GM23338 (cell line): ENCODE data around the gene UHRF1. TPM values are rescaled to one million over a fixed set of nuclear protein-coding genes. Genes with fewer than 3 reads are reported as not detected.

Source experiments
- ATAC-seq: fragments of 200-7000 bp; cut with Tn5 transposase; 3 replicates; pipeline ENCODE4 v1.9.1; 2020
- DNase-seq: peaks from one replicate; pipeline ENCODE4 v3.0.0-alpha.2; 2015; ENCODE audit warnings: low spot score
- H2AFZ ChIP-seq: fragments of 200-600 bp; sonication (generic); 2 replicates; pipeline ENCODE4 v1.8.0; 2016; ENCODE audit warnings: antibody characterized with exemption, mild to moderate bottlenecking, moderate library complexity
- H3F3A ChIP-seq: fragments of 200-600 bp; sonication (generic); replicated peaks from 2 replicates; pipeline ENCODE4 v1.8.0; 2017; ENCODE audit warnings: antibody characterized with exemption, mixed run types, low read depth
- H3K27ac ChIP-seq: fragments of 200-600 bp; sonication (generic); 2 replicates; pipeline ENCODE4 v1.6.1; 2016; ENCODE audit warnings: low read depth
- H3K27me3 ChIP-seq: fragments of 200-600 bp; sonication (generic); 2 replicates; pipeline ENCODE4 v1.8.0; 2016; ENCODE audit warnings: mild to moderate bottlenecking, mixed run types, moderate library complexity; ENCODE audit not compliant: insufficient read depth
- H3K36me3 ChIP-seq: fragments of 200-600 bp; sonication (generic); 2 replicates; pipeline ENCODE4 v1.8.0; 2016; ENCODE audit warnings: mild to moderate bottlenecking; ENCODE audit not compliant: insufficient read depth
- H3K4me1 ChIP-seq: fragments of 200-600 bp; sonication (generic); 2 replicates; pipeline ENCODE4 v1.8.0; 2016; ENCODE audit warnings: mild to moderate bottlenecking, moderate library complexity; ENCODE audit not compliant: insufficient read depth
- H3K4me2 ChIP-seq: fragments of 200-600 bp; sonication (generic); 2 replicates; pipeline ENCODE4 v1.7.1; 2017; ENCODE audit warnings: mixed run types
- H3K4me3 ChIP-seq: fragments of 200-600 bp; sonication (generic); 2 replicates; pipeline ENCODE4 v1.6.1; 2016; ENCODE audit warnings: mixed run types
- H3K79me2 ChIP-seq: fragments of 200-600 bp; sonication (generic); replicated peaks from 2 replicates; pipeline ENCODE4 v1.8.0; 2017; ENCODE audit warnings: mild to moderate bottlenecking; ENCODE audit not compliant: insufficient read depth
- H3K9me2 ChIP-seq: fragments of 200-600 bp; sonication (generic); 2 replicates; pipeline ENCODE4 v1.8.0; 2017; ENCODE audit not compliant: insufficient read depth
- H4K20me1 ChIP-seq: fragments of 200-600 bp; sonication (generic); replicated peaks from 2 replicates; pipeline ENCODE4 v1.8.0; 2017; ENCODE audit warnings: mild to moderate bottlenecking; ENCODE audit not compliant: insufficient read depth
- H3K27ac Mint-ChIP-seq: 2 replicates; pipeline ENCODE4 v1.8.0; 2020; ENCODE audit warnings: inconsistent platforms, mild to moderate bottlenecking, moderate library complexity, mixed read lengths
- H3K27me3 Mint-ChIP-seq: 3 replicates; pipeline ENCODE4 v1.8.0; 2022; ENCODE audit warnings: low read depth, mild to moderate bottlenecking, moderate library complexity, mixed read lengths, inconsistent platforms; ENCODE audit not compliant: insufficient read depth, poor library complexity
- H3K36me3 Mint-ChIP-seq: 3 replicates; pipeline ENCODE4 v1.8.0; 2021; ENCODE audit warnings: low read depth, mild to moderate bottlenecking, inconsistent platforms, moderate library complexity, mixed read lengths
- H3K4me1 Mint-ChIP-seq: 3 replicates; pipeline ENCODE4 v1.8.0; 2020; ENCODE audit warnings: mild to moderate bottlenecking, inconsistent platforms, mixed read lengths
- H3K4me3 Mint-ChIP-seq: 3 replicates; pipeline ENCODE4 v1.8.0; 2021; ENCODE audit warnings: moderate library complexity, mild to moderate bottlenecking, inconsistent platforms, mixed read lengths
- H3K9me3 Mint-ChIP-seq: 3 replicates; pipeline ENCODE4 v1.8.0; 2020; ENCODE audit warnings: moderate library complexity, mild to moderate bottlenecking, inconsistent platforms, mixed read lengths
- CREB1 ChIP-seq: fragments of 250-450 bp; sonication (Bioruptor Pico); IDR thresholded peaks from 2 replicates; pipeline ENCODE4 v1.5.0; 2020; ENCODE audit warnings: low read depth, mild to moderate bottlenecking, moderate library complexity
- CTCF ChIP-seq, 2 experiments: fragments of 200-600 bp in 1 of 2; sonication (generic) in 1 of 2; conservative IDR thresholded peaks; 2 replicates each; pipeline versions ENCODE4 v1.5.1 to v1.6.1; 2016 to 2017; ENCODE audit warnings: antibody characterized with exemption in 2 of 2, low read depth in 2 of 2, mild to moderate bottlenecking in 2 of 2, moderate library complexity in 1 of 2
- ETS1 ChIP-seq: IDR thresholded peaks from 2 replicates; pipeline ENCODE4 v1.6.1; 2016; ENCODE audit warnings: antibody characterized with exemption
- EZH2 ChIP-seq: fragments of 200-600 bp; sonication (generic); IDR thresholded peaks from one replicate; pipeline ENCODE4 v1.8.0; 2017; ENCODE audit warnings: antibody characterized with exemption, mild to moderate bottlenecking, low read depth; ENCODE audit not compliant: unreplicated experiment
- EZH2phosphoT487 ChIP-seq: fragments of 200-600 bp; sonication (generic); IDR thresholded peaks from one replicate; pipeline ENCODE4 v1.8.1; 2018; ENCODE audit warnings: antibody characterized with exemption; ENCODE audit not compliant: unreplicated experiment
- JUNB ChIP-seq: IDR thresholded peaks from one replicate; pipeline ENCODE4 v1.6.1; 2016; ENCODE audit warnings: antibody characterized with exemption; ENCODE audit not compliant: unreplicated experiment
- NANOG ChIP-seq: IDR thresholded peaks from 2 replicates; pipeline ENCODE4 v1.6.1; 2016; ENCODE audit warnings: antibody characterized with exemption, borderline replicate concordance
- POLR2AphosphoS5 ChIP-seq: IDR thresholded peaks from 2 replicates; pipeline ENCODE4 v1.6.1; 2016; ENCODE audit warnings: antibody characterized with exemption, low read depth
- REST ChIP-seq: IDR thresholded peaks from one replicate; pipeline ENCODE4 v1.6.1; 2018; ENCODE audit warnings: antibody characterized with exemption; ENCODE audit not compliant: unreplicated experiment
- STAT1 ChIP-seq: IDR thresholded peaks from one replicate; pipeline ENCODE4 v1.6.1; 2016; ENCODE audit warnings: antibody characterized with exemption; ENCODE audit not compliant: unreplicated experiment
- ZNF114 ChIP-seq: fragments of 250-450 bp; sonication (Bioruptor Pico); IDR thresholded peaks from 2 replicates; pipeline ENCODE4 v1.5.0; 2020; ENCODE audit warnings: mild to moderate bottlenecking, moderate library complexity
- ZNF331 ChIP-seq: fragments of 250-450 bp; sonication (Bioruptor Pico); IDR thresholded peaks from 2 replicates; pipeline ENCODE4 v1.5.0; 2020; ENCODE audit warnings: low read depth, mild to moderate bottlenecking, moderate library complexity
- ZNF462 ChIP-seq: fragments of 250-450 bp; sonication (Bioruptor Pico); IDR thresholded peaks from 2 replicates; pipeline ENCODE4 v1.5.0; 2020; ENCODE audit warnings: mild to moderate bottlenecking, moderate library complexity
- polyA plus RNA-seq: library from polyadenylated mRNA; unstranded; fragments of >200 nt; fragmentation: Nextera tagmentation; extraction: Ambion mirVana; gene quantifications from 2 replicates; pipeline ENCODE4 v1.2.1, GENCODE V29; 2016
- total RNA-seq: library from RNA; depleted of rRNA; stranded (reverse); fragments of >200 nt; shearing (Covaris generic); gene quantifications from 2 replicates; pipeline ENCODE4 v1.2.3, GENCODE V29; 2014

The UHRF1 gene
- total and polyA plus RNA-seq, 2 experiments from 2014 or later: 20.3 to 45.7 TPM

- TF ChIP-seq STAT1 (no peak), ZNF114 (CRISPR knock-in tag) (no peak), EZH2phosphoT487 (no peak), NANOG (no peak), ZNF462 (CRISPR knock-in tag) (no peak), REST (no peak), EZH2 (no peak), CTCF (conservative IDR thresholded peaks at IDR 0.05; ENCODE audit: low read depth in 2 of 2) (no peak), JUNB (no peak), CREB1 (CRISPR knock-in tag) (no peak), ZNF331 (CRISPR knock-in tag) (no peak), ETS1 (no peak), POLR2AphosphoS5 (no peak)
- no peak overlapping the region for H3K27ac Mint-ChIP-seq
- H3K4me1 Mint-ChIP-seq: no peaks in the 10 kb centered on the region; the same call in 1 of the 3 replicates
- peaks cover 11% of the 10 kb centered on the region for H3K36me3 Mint-ChIP-seq
- no peak for ATAC-seq
- H3K9me3 Mint-ChIP-seq: peaks cover 6% of the 10 kb centered on the region; the same call in 2 of the 3 replicates
- no peaks in the 10 kb centered on the region for H3K36me3 ChIP-seq
- H3K4me1 ChIP-seq: no peaks in the 10 kb centered on the region
- DNase-seq: no peak
- no peak overlapping the region for H3K4me3 ChIP-seq
- no peak overlapping the region for H3K27ac ChIP-seq
- H3K4me2 ChIP-seq: no peak overlapping the region
- H3K79me2 ChIP-seq: peaks cover 72% of the 10 kb centered on the region
- peaks cover 6% of the 10 kb centered on the region for H3K27me3 Mint-ChIP-seq
- H3K9me2 ChIP-seq: no peaks in the 10 kb centered on the region
- H3F3A ChIP-seq: 0 out of 2 replicates have a peak, but pooled peaks cover 4% of the 10 kb centered on the region
- peaks cover 22% of the 10 kb centered on the region; the same call in 1 of the 2 replicates for H4K20me1 ChIP-seq
- H2AFZ ChIP-seq: no peak overlapping the region
- H3K4me3 Mint-ChIP-seq: no peak overlapping the region
- H3K27me3 ChIP-seq: no peaks in the 10 kb centered on the region
Measured at GRCh38 chr19:5005096-5005495, 95.8 kb downstream of the UHRF1 start.
